ENCODE data around the gene ABCA4.

Gene ABCA4

DNA sequence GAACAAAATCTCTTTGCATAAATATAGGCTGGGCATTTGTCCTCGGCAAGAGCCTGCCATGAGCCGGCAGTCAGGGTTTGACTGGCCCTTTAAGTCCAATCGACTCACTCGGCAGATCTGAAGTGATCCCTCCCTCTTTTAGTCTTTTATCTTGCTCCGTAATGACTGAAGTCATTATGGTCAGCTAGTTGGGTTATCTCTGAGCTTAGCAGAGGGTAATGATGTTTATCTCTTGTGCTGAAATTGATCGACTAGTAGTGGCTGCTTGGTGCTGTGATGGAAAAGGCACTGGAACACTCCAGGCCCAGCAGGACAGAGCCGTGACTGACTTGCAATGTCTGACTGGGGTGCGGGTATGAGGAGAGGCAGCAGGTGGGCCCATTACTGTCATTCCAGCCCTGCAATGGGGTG lies 468 bp upstream of the ABCA4 start:
- TF ChIP-seq ZIC2 (tag by site-specific recombination; IDR thresholded peaks at IDR 0.05) = peak; percentile 50
- no peak for TF ChIP-seq ZNF423 (tag by site-specific recombination; IDR thresholded peaks at IDR 0.05)
- TF ChIP-seq SETDB1 (IDR thresholded peaks at IDR 0.05; ENCODE audit: insufficient read length, low read length) = peak; percentile 45
- TF ChIP-seq ZNF114 (tag by site-specific recombination; IDR thresholded peaks at IDR 0.05) = no peak
- TF ChIP-seq, protein P1, sequence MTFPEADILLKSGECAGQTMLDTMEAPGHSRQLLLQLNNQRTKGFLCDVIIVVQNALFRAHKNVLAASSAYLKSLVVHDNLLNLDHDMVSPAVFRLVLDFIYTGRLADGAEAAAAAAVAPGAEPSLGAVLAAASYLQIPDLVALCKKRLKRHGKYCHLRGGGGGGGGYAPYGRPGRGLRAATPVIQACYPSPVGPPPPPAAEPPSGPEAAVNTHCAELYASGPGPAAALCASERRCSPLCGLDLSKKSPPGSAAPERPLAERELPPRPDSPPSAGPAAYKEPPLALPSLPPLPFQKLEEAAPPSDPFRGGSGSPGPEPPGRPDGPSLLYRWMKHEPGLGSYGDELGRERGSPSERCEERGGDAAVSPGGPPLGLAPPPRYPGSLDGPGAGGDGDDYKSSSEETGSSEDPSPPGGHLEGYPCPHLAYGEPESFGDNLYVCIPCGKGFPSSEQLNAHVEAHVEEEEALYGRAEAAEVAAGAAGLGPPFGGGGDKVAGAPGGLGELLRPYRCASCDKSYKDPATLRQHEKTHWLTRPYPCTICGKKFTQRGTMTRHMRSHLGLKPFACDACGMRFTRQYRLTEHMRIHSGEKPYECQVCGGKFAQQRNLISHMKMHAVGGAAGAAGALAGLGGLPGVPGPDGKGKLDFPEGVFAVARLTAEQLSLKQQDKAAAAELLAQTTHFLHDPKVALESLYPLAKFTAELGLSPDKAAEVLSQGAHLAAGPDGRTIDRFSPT (tag by site-specific recombination; IDR thresholded peaks at IDR 0.05) = no peak
- no peak for TF ChIP-seq ZNF146 (tag by site-specific recombination; IDR thresholded peaks at IDR 0.05)
- TF ChIP-seq TCF7L2 (IDR thresholded peaks at IDR 0.05; ENCODE audit: borderline replicate concordance, low read depth, low read length) = peak; percentile 62; the same call in 1 of the 2 replicates
- TF ChIP-seq ZBTB17 (tag by site-specific recombination; IDR thresholded peaks at IDR 0.05) = peak; percentile 76
- no peak for TF ChIP-seq ZNF112 (tag by site-specific recombination; IDR thresholded peaks at IDR 0.05)
- CTCF ChIA-PET = no interaction called here
- no peaks in the 10 kb centered on the region for H3K9me3 ChIP-seq (ENCODE audit: control insufficient read depth, insufficient read depth, low read depth, low read length)
- no peaks in the 10 kb centered on the region for H3K36me3 ChIP-seq (ENCODE audit: control insufficient read depth in 2 of 2, insufficient read depth in 1 of 2, low read length in 2 of 2)
- no peak overlapping the region for H3K4me3 ChIP-seq (ENCODE audit: low read depth, low read length)
- POLR2A ChIA-PET = no interaction called here
- H3K27ac ChIP-seq (ENCODE audit: extremely low read depth, low read depth, low read length) = no peak overlapping the region
- peaks cover 8% of the 10 kb centered on the region for H3K4me1 ChIP-seq (ENCODE audit: control insufficient read depth, insufficient read depth, low read length)

DNA sequence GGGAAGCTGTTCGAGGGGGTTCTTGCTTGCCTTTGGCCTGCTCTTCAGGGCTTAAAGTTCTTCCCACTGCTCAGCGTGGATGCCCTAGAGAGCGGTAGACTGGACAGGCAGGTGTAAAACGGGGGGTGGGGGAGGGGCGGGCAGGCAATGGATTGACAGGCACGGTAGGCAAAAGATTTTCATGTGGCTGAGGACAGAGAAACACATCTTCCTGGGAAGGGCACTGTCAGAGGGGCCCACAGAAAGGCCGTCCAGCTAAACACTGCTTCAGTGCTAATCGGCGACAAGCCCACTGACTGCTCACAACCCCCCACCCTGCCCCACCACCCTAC lies 412 bp downstream of the ABCA4 start:
- Histone ChIP-seq H3K4me3 (ENCODE audit: low read depth, low read length) (no peak overlapping the region), H3K4me1 (ENCODE audit: control insufficient read depth, insufficient read depth, low read length) (peaks cover 6% of the 10 kb centered on the region), H3K9me3 (ENCODE audit: control insufficient read depth, insufficient read depth, low read depth, low read length) (no peaks in the 10 kb centered on the region), H3K36me3 (ENCODE audit: control insufficient read depth in 2 of 2, insufficient read depth in 1 of 2, low read length in 2 of 2) (no peaks in the 10 kb centered on the region), H3K27ac (ENCODE audit: extremely low read depth, low read depth, low read length) (no peak overlapping the region)
- TF ChIP-seq ZNF23 (tag by site-specific recombination; IDR thresholded peaks at IDR 0.05; ENCODE audit: borderline replicate concordance) = no peak
- TF ChIP-seq, protein P2, sequence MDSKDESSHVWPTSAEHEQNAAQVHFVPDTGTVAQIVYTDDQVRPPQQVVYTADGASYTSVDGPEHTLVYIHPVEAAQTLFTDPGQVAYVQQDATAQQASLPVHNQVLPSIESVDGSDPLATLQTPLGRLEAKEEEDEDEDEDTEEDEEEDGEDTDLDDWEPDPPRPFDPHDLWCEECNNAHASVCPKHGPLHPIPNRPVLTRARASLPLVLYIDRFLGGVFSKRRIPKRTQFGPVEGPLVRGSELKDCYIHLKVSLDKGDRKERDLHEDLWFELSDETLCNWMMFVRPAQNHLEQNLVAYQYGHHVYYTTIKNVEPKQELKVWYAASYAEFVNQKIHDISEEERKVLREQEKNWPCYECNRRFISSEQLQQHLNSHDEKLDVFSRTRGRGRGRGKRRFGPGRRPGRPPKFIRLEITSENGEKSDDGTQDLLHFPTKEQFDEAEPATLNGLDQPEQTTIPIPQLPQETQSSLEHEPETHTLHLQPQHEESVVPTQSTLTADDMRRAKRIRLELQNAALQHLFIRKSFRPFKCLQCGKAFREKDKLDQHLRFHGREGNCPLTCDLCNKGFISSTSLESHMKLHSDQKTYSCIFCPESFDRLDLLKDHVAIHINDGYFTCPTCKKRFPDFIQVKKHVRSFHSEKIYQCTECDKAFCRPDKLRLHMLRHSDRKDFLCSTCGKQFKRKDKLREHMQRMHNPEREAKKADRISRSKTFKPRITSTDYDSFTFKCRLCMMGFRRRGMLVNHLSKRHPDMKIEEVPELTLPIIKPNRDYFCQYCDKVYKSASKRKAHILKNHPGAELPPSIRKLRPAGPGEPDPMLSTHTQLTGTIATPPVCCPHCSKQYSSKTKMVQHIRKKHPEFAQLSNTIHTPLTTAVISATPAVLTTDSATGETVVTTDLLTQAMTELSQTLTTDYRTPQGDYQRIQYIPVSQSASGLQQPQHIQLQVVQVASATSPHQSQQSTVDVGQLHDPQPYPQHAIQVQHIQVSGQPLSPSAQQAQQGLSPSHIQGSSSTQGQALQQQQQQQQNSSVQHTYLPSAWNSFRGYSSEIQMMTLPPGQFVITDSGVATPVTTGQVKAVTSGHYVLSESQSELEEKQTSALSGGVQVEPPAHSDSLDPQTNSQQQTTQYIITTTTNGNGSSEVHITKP (tag by site-specific recombination; IDR thresholded peaks at IDR 0.05) = no peak
- TF ChIP-seq ZNF48 (tag by site-specific recombination; IDR thresholded peaks at IDR 0.05) = no peak
- no peak for TF ChIP-seq ZNF10 (tag by site-specific recombination; IDR thresholded peaks at IDR 0.05)
- TF ChIP-seq, protein P3, sequence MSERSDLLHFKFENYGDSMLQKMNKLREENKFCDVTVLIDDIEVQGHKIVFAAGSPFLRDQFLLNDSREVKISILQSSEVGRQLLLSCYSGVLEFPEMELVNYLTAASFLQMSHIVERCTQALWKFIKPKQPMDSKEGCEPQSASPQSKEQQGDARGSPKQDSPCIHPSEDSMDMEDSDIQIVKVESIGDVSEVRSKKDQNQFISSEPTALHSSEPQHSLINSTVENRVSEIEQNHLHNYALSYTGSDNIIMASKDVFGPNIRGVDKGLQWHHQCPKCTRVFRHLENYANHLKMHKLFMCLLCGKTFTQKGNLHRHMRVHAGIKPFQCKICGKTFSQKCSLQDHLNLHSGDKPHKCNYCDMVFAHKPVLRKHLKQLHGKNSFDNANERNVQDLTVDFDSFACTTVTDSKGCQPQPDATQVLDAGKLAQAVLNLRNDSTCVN (tag by site-specific recombination; optimal IDR thresholded peaks at IDR 0.05) = no peak
- no peak for TF ChIP-seq KLF7 (tag by site-specific recombination; IDR thresholded peaks at IDR 0.05; ENCODE audit: borderline replicate concordance)
- no peak for TF ChIP-seq MEIS1 (CRISPR knock-in tag; IDR thresholded peaks at IDR 0.05; ENCODE audit: borderline replicate concordance)
- TF ChIP-seq, protein P4, sequence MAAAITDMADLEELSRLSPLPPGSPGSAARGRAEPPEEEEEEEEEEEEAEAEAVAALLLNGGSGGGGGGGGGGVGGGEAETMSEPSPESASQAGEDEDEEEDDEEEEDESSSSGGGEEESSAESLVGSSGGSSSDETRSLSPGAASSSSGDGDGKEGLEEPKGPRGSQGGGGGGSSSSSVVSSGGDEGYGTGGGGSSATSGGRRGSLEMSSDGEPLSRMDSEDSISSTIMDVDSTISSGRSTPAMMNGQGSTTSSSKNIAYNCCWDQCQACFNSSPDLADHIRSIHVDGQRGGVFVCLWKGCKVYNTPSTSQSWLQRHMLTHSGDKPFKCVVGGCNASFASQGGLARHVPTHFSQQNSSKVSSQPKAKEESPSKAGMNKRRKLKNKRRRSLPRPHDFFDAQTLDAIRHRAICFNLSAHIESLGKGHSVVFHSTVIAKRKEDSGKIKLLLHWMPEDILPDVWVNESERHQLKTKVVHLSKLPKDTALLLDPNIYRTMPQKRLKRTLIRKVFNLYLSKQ (tag by site-specific recombination; IDR thresholded peaks at IDR 0.05; ENCODE audit: borderline replicate concordance) = no peak
- no peak for TF ChIP-seq ZNF2 (tag by site-specific recombination; IDR thresholded peaks at IDR 0.05)
- ChIA-PET CTCF (no interaction called here), POLR2A (no interaction called here)

All from HEK293 (cell line).